ENCODE results near the gene CD68.
"Not testable (repeated sequence)": the region's sequence is repeated elsewhere in the genome, so short reads cannot be mapped to it uniquely, and the experiment has no call there.

The CD68 gene

GRCh38 chr17:7580604-7581575, 1.5 kb downstream of the CD68 start:
- peak; percentile 16 to 50 for DNase-seq

- DNase-seq = no peak
Measured at GRCh38 chr17:7582396-7583252, 3.2 kb downstream of the CD68 start.

GRCh38 chr17:7583253-7584109, 4.0 kb downstream of the CD68 start, which contains the start of gene MPDU1:
MPDU1 (plus strand) TSS chr17:7583852; CDS start chr17:7583863, 11 bp downstream.
- DNase-seq = peak; percentile 97

- no peak for DNase-seq
Measured at GRCh38 chr17:7586673-7587419, 7.4 kb downstream of the CD68 start.

GRCh38 chr17:7587420-7588151, 8.1 kb downstream of the CD68 start:
- DNase-seq = no peak

GRCh38 chr17:7588553-7589203, 9.2 kb downstream of the CD68 start:
- DNase-seq = no peak

GRCh38 chr17:7589204-7589868, 9.9 kb downstream of the CD68 start:
- peak; percentile 62 to 84 for DNase-seq

GRCh38 chr17:7589891-7590691, 10.7 kb downstream of the CD68 start, which contains the start of gene SOX15:
SOX15 (minus strand) TSS chr17:7590094; CDS start chr17:7589676, 418 bp downstream.
- no peak for DNase-seq

- no peak for DNase-seq
Measured at GRCh38 chr17:7590743-7591142, 11.3 kb downstream of the CD68 start.

- no peak for DNase-seq
Measured at GRCh38 chr17:7591596-7591995, 12.2 kb downstream of the CD68 start.

- DNase-seq = no peak
Measured at GRCh38 chr17:7592422-7593021, 13.1 kb downstream of the CD68 start.

GRCh38 chr17:7593296-7593695, 13.9 kb downstream of the CD68 start:
- no peak for DNase-seq

- DNase-seq = not testable (repeated sequence)
Measured at GRCh38 chr17:7597561-7597960, 18.1 kb downstream of the CD68 start.

GRCh38 chr17:7606280-7606679, 26.8 kb downstream of the CD68 start:
- no peak for DNase-seq

GRCh38 chr17:7610641-7611040, 31.2 kb downstream of the CD68 start:
- no peak for DNase-seq

- no peak for DNase-seq
Measured at GRCh38 chr17:7611635-7612293, 32.3 kb downstream of the CD68 start.

- DNase-seq = no peak
Measured at GRCh38 chr17:7612294-7612640, 32.8 kb downstream of the CD68 start.

Data from inflammatory macrophage treated with lipopolysaccharide for 1 hour (primary cell).